K562 (cell line): Measurements from ENCODE around the gene TSHR. TPM values are rescaled to one million over a fixed set of nuclear protein-coding genes. Genes with fewer than 3 reads are reported as not detected.

Experiments
- HIVEP1 ChIP-seq: fragments of 250-450 bp; sonication (Bioruptor Pico); IDR thresholded peaks from 2 replicates; pipeline ENCODE4 v1.4.0; 2020; ENCODE audit warnings: mild to moderate bottlenecking
- MYC ChIP-seq, 2 experiments: fragments of 250-450 bp in 1 of 2; sonication (Bioruptor Pico) in 1 of 2; IDR thresholded peaks; 2 replicates each; pipeline versions ENCODE4 v1.5.1 to v1.6.1; 2012 to 2021; ENCODE audit warnings: low read depth in 2 of 2, borderline replicate concordance in 1 of 2, improper control_type of control experiment in 1 of 2, low read length in 1 of 2, mild to moderate bottlenecking in 1 of 2, moderate library complexity in 1 of 2
- NCOA1 ChIP-seq: fragments of 450-650 bp; IDR thresholded peaks from 2 replicates; pipeline ENCODE4 v1.6.1; 2016; ENCODE audit warnings: low read depth
- NELFE ChIP-seq: IDR thresholded peaks from 2 replicates; pipeline ENCODE4 v1.6.1; 2011; ENCODE audit warnings: mild to moderate bottlenecking; ENCODE audit not compliant: insufficient read depth, insufficient read length
- NFXL1 ChIP-seq: fragments of 450-650 bp; formaldehyde crosslinking; IDR thresholded peaks from 2 replicates; pipeline ENCODE4 v1.4.0; 2021; ENCODE audit warnings: mild to moderate bottlenecking
- polyA plus RNA-seq, 8 experiments: library from polyadenylated mRNA; depleted of rRNA in 4 of 8; stranded (reverse) in 5 of 8; unstranded in 3 of 8; fragments of >200 nt; fragmentation: Nextera tagmentation in 2 of 8; fragmentation: Illumina TruSeq in 1 of 8; extraction: Ambion mirVana in 2 of 8; extraction: Trizol in 1 of 8; gene quantifications; 2 replicates each; pipeline versions ENCODE4 v1.2.1 to v1.2.3, GENCODE V29; 2011 to 2014; ENCODE audit warnings: inconsistent platforms in 1 of 8, missing spikeins in 1 of 8
- total RNA-seq, 7 experiments: library from RNA; depleted of rRNA in 6 of 7; stranded (reverse); fragments of >200 nt in 6 of 7; fragmentation: Illumina TruSeq in 2 of 7; extraction: Trizol in 2 of 7; gene quantifications; 2 replicates each; pipeline versions ENCODE4 v1.2.1 to v1.2.3, GENCODE V29; 2011 to 2021; ENCODE audit warnings: low replicate concordance in 1 of 7
- TF ChIP-seq, protein P1 (sequence below): sonication (generic); formaldehyde crosslinking; IDR thresholded peaks from 2 replicates; pipeline ENCODE4 v1.8.0; 2022; ENCODE audit warnings: mild to moderate bottlenecking, missing genetic modification reagents
- TF ChIP-seq, protein P2 (sequence below), 2 experiments: fragments of 450-650 bp; IDR thresholded peaks; 2 replicates each; pipeline ENCODE4 v1.6.1; 2016; ENCODE audit warnings: mild to moderate bottlenecking in 2 of 2, borderline replicate concordance in 1 of 2, low read depth in 1 of 2, moderate library complexity in 1 of 2
- TF ChIP-seq, protein P3 (sequence below): sonication (generic); formaldehyde crosslinking; IDR thresholded peaks from 2 replicates; pipeline ENCODE4 v1.9.0; 2022; ENCODE audit warnings: mild to moderate bottlenecking, missing genetic modification reagents

TSHR gene
- total and polyA plus RNA-seq, 9 of the 15 experiments (the other 6 are each of a cell fraction or from before 2014, with no cell fraction given) = 0.01 to 0.10 TPM; not detected in 7

GRCh38 chr14:80930836-80931389, 24.5 kb upstream of the TSHR start (continued):
- TF ChIP-seq HIVEP1 (CRISPR knock-in tag) = no peak
- TF ChIP-seq MYC (IDR thresholded peaks at IDR 0.05; ENCODE audit: low read depth, low read length) = peak; percentile 79
- no peak for TF ChIP-seq MYC (CRISPR knock-in tag; IDR thresholded peaks at IDR 0.05; ENCODE audit: borderline replicate concordance, low read depth)
- no peak for TF ChIP-seq NELFE
- TF ChIP-seq, protein P1, sequence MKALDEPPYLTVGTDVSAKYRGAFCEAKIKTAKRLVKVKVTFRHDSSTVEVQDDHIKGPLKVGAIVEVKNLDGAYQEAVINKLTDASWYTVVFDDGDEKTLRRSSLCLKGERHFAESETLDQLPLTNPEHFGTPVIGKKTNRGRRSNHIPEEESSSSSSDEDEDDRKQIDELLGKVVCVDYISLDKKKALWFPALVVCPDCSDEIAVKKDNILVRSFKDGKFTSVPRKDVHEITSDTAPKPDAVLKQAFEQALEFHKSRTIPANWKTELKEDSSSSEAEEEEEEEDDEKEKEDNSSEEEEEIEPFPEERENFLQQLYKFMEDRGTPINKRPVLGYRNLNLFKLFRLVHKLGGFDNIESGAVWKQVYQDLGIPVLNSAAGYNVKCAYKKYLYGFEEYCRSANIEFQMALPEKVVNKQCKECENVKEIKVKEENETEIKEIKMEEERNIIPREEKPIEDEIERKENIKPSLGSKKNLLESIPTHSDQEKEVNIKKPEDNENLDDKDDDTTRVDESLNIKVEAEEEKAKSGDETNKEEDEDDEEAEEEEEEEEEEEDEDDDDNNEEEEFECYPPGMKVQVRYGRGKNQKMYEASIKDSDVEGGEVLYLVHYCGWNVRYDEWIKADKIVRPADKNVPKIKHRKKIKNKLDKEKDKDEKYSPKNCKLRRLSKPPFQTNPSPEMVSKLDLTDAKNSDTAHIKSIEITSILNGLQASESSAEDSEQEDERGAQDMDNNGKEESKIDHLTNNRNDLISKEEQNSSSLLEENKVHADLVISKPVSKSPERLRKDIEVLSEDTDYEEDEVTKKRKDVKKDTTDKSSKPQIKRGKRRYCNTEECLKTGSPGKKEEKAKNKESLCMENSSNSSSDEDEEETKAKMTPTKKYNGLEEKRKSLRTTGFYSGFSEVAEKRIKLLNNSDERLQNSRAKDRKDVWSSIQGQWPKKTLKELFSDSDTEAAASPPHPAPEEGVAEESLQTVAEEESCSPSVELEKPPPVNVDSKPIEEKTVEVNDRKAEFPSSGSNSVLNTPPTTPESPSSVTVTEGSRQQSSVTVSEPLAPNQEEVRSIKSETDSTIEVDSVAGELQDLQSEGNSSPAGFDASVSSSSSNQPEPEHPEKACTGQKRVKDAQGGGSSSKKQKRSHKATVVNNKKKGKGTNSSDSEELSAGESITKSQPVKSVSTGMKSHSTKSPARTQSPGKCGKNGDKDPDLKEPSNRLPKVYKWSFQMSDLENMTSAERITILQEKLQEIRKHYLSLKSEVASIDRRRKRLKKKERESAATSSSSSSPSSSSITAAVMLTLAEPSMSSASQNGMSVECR (CRISPR knock-in tag) = no peak
- TF ChIP-seq, protein P2, sequence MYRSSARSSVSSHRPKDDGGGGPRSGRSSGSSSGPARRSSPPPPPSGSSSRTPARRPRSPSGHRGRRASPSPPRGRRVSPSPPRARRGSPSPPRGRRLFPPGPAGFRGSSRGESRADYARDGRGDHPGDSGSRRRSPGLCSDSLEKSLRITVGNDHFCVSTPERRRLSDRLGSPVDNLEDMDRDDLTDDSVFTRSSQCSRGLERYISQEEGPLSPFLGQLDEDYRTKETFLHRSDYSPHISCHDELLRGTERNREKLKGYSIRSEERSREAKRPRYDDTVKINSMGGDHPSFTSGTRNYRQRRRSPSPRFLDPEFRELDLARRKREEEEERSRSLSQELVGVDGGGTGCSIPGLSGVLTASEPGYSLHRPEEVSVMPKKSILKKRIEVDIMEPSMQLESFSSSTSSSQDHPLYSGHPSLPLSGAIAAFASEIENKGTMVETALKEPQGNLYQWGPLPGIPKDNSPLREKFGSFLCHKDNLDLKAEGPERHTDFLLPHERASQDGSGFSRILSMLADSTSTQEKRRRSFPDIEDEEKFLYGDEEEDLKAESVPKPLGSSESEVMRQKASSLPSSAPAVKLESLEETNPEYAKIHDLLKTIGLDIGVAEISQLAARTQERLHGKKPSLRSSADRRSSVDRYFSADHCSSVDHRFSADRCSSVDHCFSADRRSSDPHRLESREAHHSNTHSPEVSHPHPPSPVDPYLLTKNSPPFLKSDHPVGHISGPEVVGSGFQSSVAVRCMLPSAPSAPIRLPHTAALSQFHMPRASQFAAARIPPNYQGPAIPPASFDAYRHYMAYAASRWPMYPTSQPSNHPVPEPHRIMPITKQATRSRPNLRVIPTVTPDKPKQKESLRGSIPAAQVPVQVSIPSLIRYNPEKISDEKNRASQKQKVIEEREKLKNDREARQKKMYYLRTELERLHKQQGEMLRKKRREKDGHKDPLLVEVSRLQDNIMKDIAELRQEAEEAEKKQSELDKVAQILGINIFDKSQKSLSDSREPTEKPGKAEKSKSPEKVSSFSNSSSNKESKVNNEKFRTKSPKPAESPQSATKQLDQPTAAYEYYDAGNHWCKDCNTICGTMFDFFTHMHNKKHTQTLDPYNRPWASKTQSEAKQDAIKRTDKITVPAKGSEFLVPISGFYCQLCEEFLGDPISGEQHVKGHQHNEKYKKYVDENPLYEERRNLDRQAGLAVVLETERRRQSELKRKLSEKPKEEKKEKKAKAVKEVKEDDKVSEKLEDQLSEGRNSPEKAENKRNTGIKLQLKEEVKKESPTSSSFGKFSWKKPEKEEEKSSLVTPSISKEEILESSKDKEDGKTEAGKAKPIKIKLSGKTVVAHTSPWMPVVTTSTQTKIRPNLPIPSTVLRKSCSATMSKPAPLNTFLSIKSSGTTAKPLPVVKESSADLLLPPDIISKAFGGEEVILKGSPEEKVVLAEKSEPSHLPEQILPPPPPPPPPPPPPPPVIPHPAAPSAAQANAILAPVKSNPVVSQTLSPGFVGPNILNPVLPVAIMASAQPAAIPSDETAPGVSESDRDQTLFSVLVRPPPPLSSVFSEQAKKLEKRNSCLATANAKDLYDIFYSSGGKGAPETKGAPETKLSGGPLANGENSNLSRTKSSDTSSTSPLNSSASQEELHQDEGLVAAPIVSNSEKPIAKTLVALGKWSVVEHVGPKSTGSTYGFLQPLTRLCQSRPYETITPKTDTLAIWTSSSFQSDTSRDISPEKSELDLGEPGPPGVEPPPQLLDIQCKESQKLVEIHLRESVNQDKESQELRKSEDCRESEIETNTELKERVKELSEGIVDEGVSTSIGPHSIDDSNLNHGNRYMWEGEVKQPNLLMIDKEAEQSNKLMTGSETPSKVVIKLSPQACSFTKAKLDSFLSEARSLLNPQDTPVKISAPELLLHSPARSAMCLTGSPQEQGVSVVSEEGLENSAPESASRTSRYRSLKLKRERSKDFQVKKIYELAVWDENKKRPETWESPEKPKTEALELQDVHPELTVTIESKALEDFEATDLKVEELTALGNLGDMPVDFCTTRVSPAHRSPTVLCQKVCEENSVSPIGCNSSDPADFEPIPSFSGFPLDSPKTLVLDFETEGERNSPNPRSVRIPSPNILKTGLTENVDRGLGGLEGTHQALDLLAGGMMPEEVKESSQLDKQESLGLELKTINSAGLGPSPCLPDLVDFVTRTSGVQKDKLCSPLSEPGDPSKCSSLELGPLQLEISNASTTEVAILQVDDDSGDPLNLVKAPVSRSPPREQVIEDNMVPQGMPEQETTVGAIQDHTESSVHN (IDR thresholded peaks at IDR 0.05; ENCODE audit: borderline replicate concordance in 1 of 2, low read depth in 1 of 2) = peak in 1 of 2 experiments; percentile 62; a peak in 2 of 4 replicates
- no peak for TF ChIP-seq NFXL1 (CRISPR knock-in tag)
- TF ChIP-seq, protein P3, sequence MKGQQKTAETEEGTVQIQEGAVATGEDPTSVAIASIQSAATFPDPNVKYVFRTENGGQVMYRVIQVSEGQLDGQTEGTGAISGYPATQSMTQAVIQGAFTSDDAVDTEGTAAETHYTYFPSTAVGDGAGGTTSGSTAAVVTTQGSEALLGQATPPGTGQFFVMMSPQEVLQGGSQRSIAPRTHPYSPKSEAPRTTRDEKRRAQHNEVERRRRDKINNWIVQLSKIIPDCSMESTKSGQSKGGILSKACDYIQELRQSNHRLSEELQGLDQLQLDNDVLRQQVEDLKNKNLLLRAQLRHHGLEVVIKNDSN = peak; percentile 55
- TF ChIP-seq NCOA1 = no peak
